Neural cell (in vitro differentiated cells): ENCODE results near the gene LCOR. TPM values are rescaled to one million over a fixed set of nuclear protein-coding genes. Genes with fewer than 3 reads are reported as not detected.

Source experiments
- H2AFZ ChIP-seq: fragments of 200-600, 300-800 bp; sonication (generic), shearing (Covaris generic); 2 replicates; pipeline ENCODE4 v1.6.0; 2014; ENCODE audit warnings: low read depth, mild to moderate bottlenecking, antibody characterized with exemption, low read length, moderate library complexity
- H3F3A ChIP-seq: fragments of 200-600 bp; shearing (Covaris generic); 2 replicates; pipeline ENCODE4 v1.6.1; 2016; ENCODE audit warnings: mild to moderate bottlenecking, moderate library complexity, mixed read lengths, antibody characterized with exemption, low read length; ENCODE audit not compliant: insufficient read depth, poor library complexity, severe bottlenecking
- H3K27ac ChIP-seq: fragments of 200-600, 300-800 bp; sonication (generic), shearing (Covaris generic); 2 replicates; pipeline ENCODE4 v1.5.1; 2014; ENCODE audit warnings: mild to moderate bottlenecking, low read length, moderate library complexity
- H3K27me3 ChIP-seq: fragments of 300-800, 200-600 bp; sonication (generic), shearing (Covaris generic); 2 replicates; pipeline ENCODE4 v1.6.0; 2014; ENCODE audit warnings: mild to moderate bottlenecking, low read depth, low read length, moderate library complexity; ENCODE audit not compliant: insufficient read depth
- H3K36me3 ChIP-seq: fragments of 300-800, 200-600 bp; sonication (generic), shearing (Covaris generic); 2 replicates; pipeline ENCODE4 v1.5.1; 2014; ENCODE audit warnings: mild to moderate bottlenecking, antibody characterized with exemption, low read length, moderate library complexity; ENCODE audit not compliant: insufficient read depth
- H3K4me2 ChIP-seq: fragments of 300-800, 200-600 bp; sonication (generic), shearing (Covaris generic); 2 replicates; pipeline ENCODE4 v1.6.0; 2014; ENCODE audit warnings: mild to moderate bottlenecking, low read length
- H3K4me3 ChIP-seq: fragments of 300-800, 200-600 bp; sonication (generic), shearing (Covaris generic); 2 replicates; pipeline ENCODE4 v1.5.1; 2014; ENCODE audit warnings: mild to moderate bottlenecking, low read length, moderate library complexity
- H3K79me2 ChIP-seq: fragments of 200-600 bp; shearing (Covaris generic); replicated peaks from 2 replicates; pipeline ENCODE4 v1.6.0; 2014; ENCODE audit warnings: mild to moderate bottlenecking, low read length, moderate library complexity; ENCODE audit not compliant: insufficient read depth
- H3K9ac ChIP-seq: fragments of 300-800, 200-600 bp; sonication (generic), shearing (Covaris generic); 2 replicates; pipeline ENCODE4 v1.6.1; 2016; ENCODE audit warnings: mild to moderate bottlenecking, low read length, mixed read lengths
- H3K9me2 ChIP-seq: fragments of 200-600 bp; shearing (Covaris generic); 2 replicates; pipeline ENCODE4 v1.6.1; 2016; ENCODE audit warnings: mild to moderate bottlenecking, low read length, mixed read lengths; ENCODE audit not compliant: insufficient read depth
- H3K9me3 ChIP-seq: fragments of 200-600, 300-800 bp; sonication (generic), shearing (Covaris generic); 2 replicates; pipeline ENCODE4 v1.6.1; 2016; ENCODE audit warnings: mild to moderate bottlenecking, mixed run types, low read length, moderate library complexity, mixed read lengths
- H4K20me1 ChIP-seq: fragments of 200-600 bp; shearing (Covaris generic); 2 replicates; pipeline ENCODE4 v1.6.1; 2016; ENCODE audit warnings: mild to moderate bottlenecking, mixed run types; ENCODE audit not compliant: insufficient read depth
- CTCF ChIP-seq: fragments of 450-650 bp; IDR thresholded peaks from 2 replicates; pipeline ENCODE4 v1.5.1; 2014; ENCODE audit warnings: antibody characterized with exemption, mild to moderate bottlenecking, moderate library complexity; ENCODE audit not compliant: poor library complexity, severe bottlenecking
- EP300 ChIP-seq: fragments of 450-650 bp; conservative IDR thresholded peaks from 2 replicates; pipeline ENCODE4 v1.6.1; 2014; ENCODE audit warnings: antibody characterized with exemption, mild to moderate bottlenecking, moderate library complexity; ENCODE audit not compliant: poor library complexity, severe bottlenecking
- EZH2 ChIP-seq: fragments of 200-600, 300-800 bp; shearing (Covaris generic), sonication (generic); IDR thresholded peaks from 2 replicates; pipeline ENCODE4 v1.6.1; 2014; ENCODE audit warnings: antibody characterized with exemption, low read length, borderline replicate concordance, mild to moderate bottlenecking; ENCODE audit not compliant: insufficient read depth, poor library complexity, severe bottlenecking
- MXI1 ChIP-seq: fragments of 450-650 bp; conservative IDR thresholded peaks from 2 replicates; pipeline ENCODE4 v1.6.1; 2014; ENCODE audit warnings: antibody characterized with exemption, mild to moderate bottlenecking; ENCODE audit not compliant: poor library complexity, severe bottlenecking
- POLR2AphosphoS5 ChIP-seq: IDR thresholded peaks from 2 replicates; pipeline ENCODE4 v1.6.1; 2012
- RAD21 ChIP-seq: fragments of 450-650 bp; conservative IDR thresholded peaks from 2 replicates; pipeline ENCODE4 v1.6.1; 2014; ENCODE audit warnings: antibody characterized with exemption, mild to moderate bottlenecking, moderate library complexity
- REST ChIP-seq: IDR thresholded peaks from 2 replicates; pipeline ENCODE4 v1.6.1; 2012; ENCODE audit warnings: borderline replicate concordance
- SMC3 ChIP-seq: fragments of 450-650 bp; conservative IDR thresholded peaks from 2 replicates; pipeline ENCODE4 v1.6.1; 2014; ENCODE audit warnings: antibody characterized with exemption, mild to moderate bottlenecking, moderate library complexity; ENCODE audit not compliant: poor library complexity
- TAF1 ChIP-seq: IDR thresholded peaks from 2 replicates; pipeline ENCODE4 v1.6.1; 2012; ENCODE audit warnings: low read depth
- polyA plus RNA-seq: library from polyadenylated mRNA; depleted of rRNA; stranded (reverse); fragments of >200 nt; gene quantifications from 2 replicates; pipeline ENCODE4 v1.2.3, GENCODE V29; 2014

LCOR gene
- polyA plus RNA-seq, 1 donor from 2014 or later: 61.1 TPM

- H3K36me3 ChIP-seq: no peaks in the 10 kb centered on the region
Measured at GRCh38 chr10:97017474-97017903, 185.4 kb downstream of the LCOR start.

More at GRCh38 chr10:97017474-97017903, 185.4 kb downstream of the LCOR start:
- no peak overlapping the region for H2AFZ ChIP-seq
- no peaks in the 10 kb centered on the region for H3K9me3 ChIP-seq
- H3K27ac ChIP-seq: no peak overlapping the region
- H3F3A ChIP-seq: no peaks in the 10 kb centered on the region
- H3K4me3 ChIP-seq: no peak overlapping the region
- no peaks in the 10 kb centered on the region for H4K20me1 ChIP-seq
- H3K9me2 ChIP-seq: no peaks in the 10 kb centered on the region
- H3K79me2 ChIP-seq: no peaks in the 10 kb centered on the region
- TF ChIP-seq MXI1 (no peak), CTCF (no peak), REST (no peak), EP300 (no peak), TAF1 (no peak), SMC3 (no peak), EZH2 (no peak), POLR2AphosphoS5 (no peak), RAD21 (no peak)
- H3K4me2 ChIP-seq: no peak overlapping the region
- no peaks in the 10 kb centered on the region for H3K27me3 ChIP-seq
- no peak overlapping the region for H3K9ac ChIP-seq
